ENCODE results near the gene RABEP2. TPM values are rescaled to one million over a fixed set of nuclear protein-coding genes. Genes with fewer than 3 reads are reported as not detected.

RABEP2 gene
- total RNA-seq, 1 donor from 2014 or later, result 34.9 TPM

- Mint-ChIP-seq H3K27ac (no peak overlapping the region), H3K9me3 (ENCODE audit: low read depth) (no peaks in the 10 kb centered on the region), H3K4me3 (ENCODE audit: low read depth) (peak overlapping the region; percentile 21), H3K4me1 (ENCODE audit: low read depth) (peaks cover 5% of the 10 kb centered on the region), H3K36me3 (ENCODE audit: insufficient read depth) (peaks cover 4% of the 10 kb centered on the region), H3K27me3 (peaks cover 12% of the 10 kb centered on the region)
- DNase-seq (ENCODE audit: low spot score, unreplicated experiment), result no peak
- TF ChIP-seq, protein P1, sequence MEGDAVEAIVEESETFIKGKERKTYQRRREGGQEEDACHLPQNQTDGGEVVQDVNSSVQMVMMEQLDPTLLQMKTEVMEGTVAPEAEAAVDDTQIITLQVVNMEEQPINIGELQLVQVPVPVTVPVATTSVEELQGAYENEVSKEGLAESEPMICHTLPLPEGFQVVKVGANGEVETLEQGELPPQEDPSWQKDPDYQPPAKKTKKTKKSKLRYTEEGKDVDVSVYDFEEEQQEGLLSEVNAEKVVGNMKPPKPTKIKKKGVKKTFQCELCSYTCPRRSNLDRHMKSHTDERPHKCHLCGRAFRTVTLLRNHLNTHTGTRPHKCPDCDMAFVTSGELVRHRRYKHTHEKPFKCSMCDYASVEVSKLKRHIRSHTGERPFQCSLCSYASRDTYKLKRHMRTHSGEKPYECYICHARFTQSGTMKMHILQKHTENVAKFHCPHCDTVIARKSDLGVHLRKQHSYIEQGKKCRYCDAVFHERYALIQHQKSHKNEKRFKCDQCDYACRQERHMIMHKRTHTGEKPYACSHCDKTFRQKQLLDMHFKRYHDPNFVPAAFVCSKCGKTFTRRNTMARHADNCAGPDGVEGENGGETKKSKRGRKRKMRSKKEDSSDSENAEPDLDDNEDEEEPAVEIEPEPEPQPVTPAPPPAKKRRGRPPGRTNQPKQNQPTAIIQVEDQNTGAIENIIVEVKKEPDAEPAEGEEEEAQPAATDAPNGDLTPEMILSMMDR (IDR thresholded peaks at IDR 0.05; ENCODE audit: unreplicated experiment), result no peak
Observed at GRCh38 chr16:28877655-28878000, 47.4 kb downstream of the RABEP2 start.

GRCh38 chr16:28876973-28877654, 47.9 kb downstream of the RABEP2 start:
- peaks cover 5% of the 10 kb centered on the region for H3K4me1 Mint-ChIP-seq (ENCODE audit: low read depth)
- peak overlapping the region; percentile 69 for H3K27ac Mint-ChIP-seq
- peaks cover 4% of the 10 kb centered on the region for H3K36me3 Mint-ChIP-seq (ENCODE audit: insufficient read depth)
- peaks cover 9% of the 10 kb centered on the region for H3K27me3 Mint-ChIP-seq
- no peaks in the 10 kb centered on the region for H3K9me3 Mint-ChIP-seq (ENCODE audit: low read depth)
- TF ChIP-seq, protein P1 (IDR thresholded peaks at IDR 0.05; ENCODE audit: unreplicated experiment), result no peak
- H3K4me3 Mint-ChIP-seq (ENCODE audit: low read depth), result no peak overlapping the region
- DNase-seq (ENCODE audit: low spot score, unreplicated experiment), result no peak

DNA sequence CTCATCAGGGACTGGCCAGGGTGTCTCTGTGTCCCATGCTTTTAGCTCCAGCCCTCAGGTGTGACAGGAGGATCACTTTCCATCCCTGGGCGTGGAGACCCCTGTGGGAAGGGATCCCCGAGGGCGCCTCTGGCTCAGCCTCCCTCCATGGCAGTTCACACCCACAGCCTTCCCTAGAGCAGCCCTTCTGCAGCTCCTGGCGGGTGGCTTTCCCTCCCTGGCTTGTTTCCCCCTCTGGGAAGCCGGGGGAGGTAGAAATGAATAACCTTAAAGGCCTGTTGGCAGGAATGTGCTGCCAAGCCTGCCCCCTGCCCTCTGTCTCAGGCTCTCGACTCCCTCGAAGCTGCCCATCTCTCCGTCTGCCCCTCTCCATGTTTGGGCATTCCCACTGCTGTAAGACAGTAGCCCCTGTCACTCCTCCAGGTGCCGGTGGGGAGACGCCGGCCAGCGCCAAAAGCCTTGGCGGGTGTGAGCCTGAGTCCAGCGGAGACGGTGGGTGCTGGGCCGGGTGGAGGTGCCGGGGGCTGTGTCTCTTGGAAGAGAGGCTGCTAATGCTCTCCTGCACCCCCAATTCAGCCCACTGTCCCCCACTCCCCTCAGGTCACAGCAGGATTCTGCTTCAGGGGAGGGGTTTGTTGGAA, 48.9 kb downstream of the RABEP2 start:
- TF ChIP-seq, protein P1 (IDR thresholded peaks at IDR 0.05; ENCODE audit: unreplicated experiment), result no peak
- no peak overlapping the region for H3K27ac Mint-ChIP-seq
- H3K9me3 Mint-ChIP-seq (ENCODE audit: low read depth), result no peaks in the 10 kb centered on the region
- peaks cover 5% of the 10 kb centered on the region for H3K27me3 Mint-ChIP-seq
- DNase-seq (ENCODE audit: low spot score, unreplicated experiment), result no peak
- H3K4me1 Mint-ChIP-seq (ENCODE audit: low read depth), result peaks cover 5% of the 10 kb centered on the region
- no peak overlapping the region for H3K4me3 Mint-ChIP-seq (ENCODE audit: low read depth)
- H3K36me3 Mint-ChIP-seq (ENCODE audit: insufficient read depth), result peaks cover 4% of the 10 kb centered on the region

DNA sequence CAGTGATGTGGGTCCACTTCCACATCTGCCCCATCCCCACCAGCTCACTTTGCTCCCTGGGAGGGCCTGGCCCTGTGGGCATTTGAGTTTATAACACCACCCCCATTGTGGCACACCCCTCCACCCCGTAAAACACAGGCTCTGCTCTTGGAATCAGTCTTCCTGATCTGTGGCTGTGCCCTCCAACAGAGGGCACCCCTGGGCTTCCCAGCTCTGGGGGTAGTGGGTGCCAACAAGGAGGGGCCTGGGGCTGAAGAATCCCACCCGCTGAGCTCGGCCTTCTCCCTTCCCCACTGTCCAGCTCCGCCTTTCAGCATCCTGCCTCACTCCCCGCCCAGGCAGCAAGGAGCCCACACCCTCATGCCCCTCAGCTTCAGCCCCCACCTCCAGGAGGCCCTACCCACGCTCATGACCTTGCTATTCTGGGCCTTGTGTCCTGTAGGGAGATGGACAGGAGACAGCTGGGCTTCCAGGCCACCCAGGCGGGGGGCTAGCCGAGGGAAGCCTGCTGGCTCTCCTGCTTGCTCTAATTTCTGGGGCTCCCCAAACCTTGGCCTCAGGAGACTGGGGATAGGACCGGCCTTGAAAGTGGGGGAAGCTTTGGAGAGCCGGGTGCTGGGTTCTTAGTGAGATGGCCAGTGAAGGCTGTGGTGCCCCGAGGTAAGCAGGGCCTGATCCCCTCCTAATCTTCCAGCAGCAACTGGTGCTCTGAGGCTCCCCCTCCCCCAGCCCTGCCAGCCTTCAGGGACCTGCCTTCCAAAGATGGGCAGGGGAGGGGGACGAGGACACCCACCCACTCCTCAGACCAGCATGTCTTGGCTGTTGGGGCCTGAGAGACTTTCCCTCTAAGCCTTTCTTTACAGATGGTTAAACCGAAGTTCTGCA, 49.7 kb downstream of the RABEP2 start:
- no peak for DNase-seq (ENCODE audit: low spot score, unreplicated experiment)
- no peak overlapping the region for H3K4me3 Mint-ChIP-seq (ENCODE audit: low read depth)
- H3K9me3 Mint-ChIP-seq (ENCODE audit: low read depth), result no peaks in the 10 kb centered on the region
- H3K4me1 Mint-ChIP-seq (ENCODE audit: low read depth), result peaks cover 5% of the 10 kb centered on the region
- TF ChIP-seq, protein P1 (IDR thresholded peaks at IDR 0.05; ENCODE audit: unreplicated experiment), result no peak
- H3K27me3 Mint-ChIP-seq, result no peaks in the 10 kb centered on the region
- H3K36me3 Mint-ChIP-seq (ENCODE audit: insufficient read depth), result peaks cover 6% of the 10 kb centered on the region
- H3K27ac Mint-ChIP-seq, result no peak overlapping the region

DNA sequence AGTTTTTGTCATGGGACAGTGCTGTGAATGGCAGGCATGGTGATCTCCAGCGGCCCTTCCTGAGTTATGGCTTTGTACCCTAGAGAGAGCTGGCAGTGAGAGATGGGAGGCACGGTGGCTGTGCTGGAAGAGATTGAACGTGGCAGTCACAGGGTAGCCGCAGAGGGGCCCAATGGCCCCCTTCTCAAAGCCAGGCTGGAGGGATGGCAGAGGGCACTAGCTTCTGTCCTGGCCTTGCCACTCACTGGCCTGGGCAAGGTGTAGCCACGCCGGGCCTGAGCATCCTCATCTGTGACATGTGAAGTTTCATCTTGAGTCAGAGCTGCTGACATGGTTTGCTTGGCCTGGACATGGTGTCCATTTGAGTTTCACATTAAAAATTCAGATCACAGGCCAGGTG, 50.6 kb downstream of the RABEP2 start:
- DNase-seq (ENCODE audit: low spot score, unreplicated experiment), result no peak
- H3K27me3 Mint-ChIP-seq, result no peaks in the 10 kb centered on the region
- H3K27ac Mint-ChIP-seq, result peak overlapping the region; percentile 37
- H3K9me3 Mint-ChIP-seq (ENCODE audit: low read depth), result no peaks in the 10 kb centered on the region
- TF ChIP-seq, protein P1 (IDR thresholded peaks at IDR 0.05; ENCODE audit: unreplicated experiment), result no peak
- no peak overlapping the region for H3K4me3 Mint-ChIP-seq (ENCODE audit: low read depth)
- peaks cover 4% of the 10 kb centered on the region for H3K4me1 Mint-ChIP-seq (ENCODE audit: low read depth)
- peaks cover 13% of the 10 kb centered on the region for H3K36me3 Mint-ChIP-seq (ENCODE audit: insufficient read depth)

All from progenitor cell of endocrine pancreas (in vitro differentiated cells).